Keratinocyte (primary cell): ENCODE data around the gene CRISPLD2. TPM values are rescaled to one million over a fixed set of nuclear protein-coding genes. Genes with fewer than 3 reads are reported as not detected.

Experiments
- DNase-seq: peaks from one replicate; pipeline ENCODE4 v3.0.0-alpha.2; 2011; ENCODE audit warnings: low read depth, missing footprints, low spot score
- FAIRE-seq: peaks from 2 replicates; lab custom pipeline; 2011; peaks lifted over from hg19 to GRCh38; lab: Jason Lieb, UNC
- H2AFZ ChIP-seq: 2 replicates; pipeline ENCODE4 v1.6.0; 2012; ENCODE audit warnings: low read length, control low read depth, inconsistent platforms; ENCODE audit not compliant: control insufficient read depth
- H3K27ac ChIP-seq: 2 replicates; pipeline ENCODE4 v1.5.1; 2011; ENCODE audit warnings: low read length; ENCODE audit not compliant: control insufficient read depth, insufficient read depth
- H3K27me3 ChIP-seq: 3 replicates; pipeline ENCODE4 v1.6.0; 2011; ENCODE audit warnings: low read length; ENCODE audit not compliant: control insufficient read depth, insufficient read depth; ENCODE audit errors: extremely low read depth
- H3K36me3 ChIP-seq, 2 experiments: 2 replicates in 1 of 2; 3 replicates in 1 of 2; pipeline ENCODE4 v1.5.1; 2011; ENCODE audit warnings: low read length in 2 of 2, mild to moderate bottlenecking in 1 of 2; ENCODE audit not compliant: control insufficient read depth in 2 of 2, insufficient read depth in 2 of 2; ENCODE audit errors: extremely low read depth in 1 of 2
- H3K4me1 ChIP-seq: 3 replicates; pipeline ENCODE4 v1.5.1; 2011; ENCODE audit warnings: low read length; ENCODE audit not compliant: control insufficient read depth, insufficient read depth; ENCODE audit errors: extremely low read depth
- H3K4me2 ChIP-seq: 3 replicates; pipeline ENCODE4 v1.6.0; 2011; ENCODE audit warnings: low read depth, low read length; ENCODE audit not compliant: control insufficient read depth, insufficient read depth; ENCODE audit errors: extremely low read depth
- H3K4me3 ChIP-seq, 3 experiments: fragments of 200-600 bp in 1 of 3; sonication (generic) in 1 of 3; 2 replicates in 2 of 3; 3 replicates in 1 of 3; pipeline ENCODE4 v1.5.1; 2011 to 2016; ENCODE audit warnings: low read length in 3 of 3, mild to moderate bottlenecking in 3 of 3, control low read depth in 2 of 3, inconsistent platforms in 1 of 3, low read depth in 1 of 3, mixed read lengths in 1 of 3, mixed run types in 1 of 3, moderate library complexity in 1 of 3; ENCODE audit not compliant: control insufficient read depth in 2 of 3, insufficient read depth in 2 of 3; ENCODE audit errors: extremely low read depth in 1 of 3
- H3K79me2 ChIP-seq: 2 replicates; pipeline ENCODE4 v1.6.0; 2012; ENCODE audit warnings: low read length; ENCODE audit not compliant: control insufficient read depth, insufficient read depth
- H3K9ac ChIP-seq: 3 replicates; pipeline ENCODE4 v1.6.0; 2011; ENCODE audit warnings: low read length; ENCODE audit not compliant: control insufficient read depth, insufficient read depth; ENCODE audit errors: extremely low read depth
- H3K9me1 ChIP-seq: 3 replicates; pipeline ENCODE4 v1.6.0; 2011; ENCODE audit warnings: low read length; ENCODE audit not compliant: control insufficient read depth, insufficient read depth; ENCODE audit errors: extremely low read depth
- H3K9me3 ChIP-seq: 2 replicates; pipeline ENCODE4 v1.5.1; 2012; ENCODE audit warnings: low read depth, low read length; ENCODE audit not compliant: control insufficient read depth
- H4K20me1 ChIP-seq: 3 replicates; pipeline ENCODE4 v1.6.0; 2011; ENCODE audit warnings: low read length; ENCODE audit not compliant: control insufficient read depth, insufficient read depth; ENCODE audit errors: extremely low read depth
- CTCF ChIP-seq, 3 experiments: IDR thresholded peaks in 1 of 3; conservative IDR thresholded peaks in 1 of 3; optimal IDR thresholded peaks in 1 of 3; 2 replicates in 2 of 3; 3 replicates in 1 of 3; pipeline versions ENCODE3 to v1.5.1; 2011; ENCODE audit warnings: low read length in 3 of 3, mild to moderate bottlenecking in 3 of 3, moderate library complexity in 2 of 3, control low read depth in 1 of 3, inconsistent platforms in 1 of 3; ENCODE audit not compliant: insufficient read depth in 2 of 3; ENCODE audit errors: extremely low read depth in 1 of 3
- EZH2 ChIP-seq: IDR thresholded peaks from one replicate; pipeline ENCODE4 v1.6.1; 2012; ENCODE audit warnings: inconsistent platforms, mild to moderate bottlenecking, low read length, moderate library complexity
- dilution Hi-C: fragments of 300-500 bp; cut with MboI; formaldehyde crosslinking; loops from one replicate; pipeline ENCODE4 v1.7.0; 2020; ENCODE audit warnings: low sequenced_read_pairs; ENCODE audit not compliant: extremely low pct_ligation_motif_present
- polyA plus RNA-seq, 5 experiments: library from polyadenylated mRNA; depleted of rRNA in 3 of 5; stranded (reverse) in 3 of 5; stranded (forward) in 1 of 5; unstranded in 1 of 5; fragments of >200 nt; gene quantifications; 1 replicate in 1 of 5; 2 replicates in 3 of 5; 3 replicates in 1 of 5; pipeline versions ENCODE4 v1.2.1 to v1.2.3, GENCODE V29; 2011 to 2012; ENCODE audit warnings: missing spikeins in 2 of 5, low read depth in 1 of 5, low replicate concordance in 1 of 5

Gene CRISPLD2
- polyA plus RNA-seq, 1 donor (not counting 4 experiments of a cell fraction or from before 2014, with no cell fraction given) = 1.2 TPM

GRCh38 chr16:84774810-84775209 lies 45.0 kb upstream of the CRISPLD2 start:
- H3K27me3 ChIP-seq = no peaks in the 10 kb centered on the region
- H3K9me1 ChIP-seq = no peaks in the 10 kb centered on the region
- no peak for FAIRE-seq
- peak overlapping the region; percentile 8 for H3K27ac ChIP-seq
- no peaks in the 10 kb centered on the region for H3K9me3 ChIP-seq
- no peak overlapping the region for H2AFZ ChIP-seq
- no peak overlapping the region for H3K4me3 ChIP-seq
- H3K9ac ChIP-seq = no peak overlapping the region
- H3K79me2 ChIP-seq = no peaks in the 10 kb centered on the region
- peaks cover 31 to 43% of the 10 kb centered on the region in 2 experiments for H3K36me3 ChIP-seq
- DNase-seq = no peak
- no peaks in the 10 kb centered on the region for H4K20me1 ChIP-seq
- TF ChIP-seq EZH2 (no peak), CTCF (optimal IDR thresholded peaks at IDR 0.05 in 1 of 3, IDR thresholded peaks at IDR 0.05 in 1 of 3, conservative IDR thresholded peaks at IDR 0.05 in 1 of 3; ENCODE audit: extremely low read depth in 1 of 3, insufficient read depth in 2 of 3, low read length in 3 of 3) (no peak)
- dilution Hi-C loops = no loop called here
- H3K4me1 ChIP-seq = no peaks in the 10 kb centered on the region
- H3K4me2 ChIP-seq = no peak overlapping the region

- H3K9me1 ChIP-seq = no peaks in the 10 kb centered on the region
- no peak overlapping the region for H3K4me2 ChIP-seq
- peaks cover 35 to 48% of the 10 kb centered on the region in 2 experiments for H3K36me3 ChIP-seq
- no peaks in the 10 kb centered on the region for H3K9me3 ChIP-seq
- H3K79me2 ChIP-seq = no peaks in the 10 kb centered on the region
- DNase-seq = no peak
- TF ChIP-seq EZH2 (no peak), CTCF (optimal IDR thresholded peaks at IDR 0.05 in 1 of 3, IDR thresholded peaks at IDR 0.05 in 1 of 3, conservative IDR thresholded peaks at IDR 0.05 in 1 of 3; ENCODE audit: extremely low read depth in 1 of 3, insufficient read depth in 2 of 3, low read length in 3 of 3) (no peak)
- H3K27me3 ChIP-seq = no peaks in the 10 kb centered on the region
- dilution Hi-C loops = no loop called here
- H4K20me1 ChIP-seq = no peaks in the 10 kb centered on the region
- no peak overlapping the region for H2AFZ ChIP-seq
- no peak overlapping the region for H3K4me3 ChIP-seq
- no peaks in the 10 kb centered on the region for H3K4me1 ChIP-seq
- no peak for FAIRE-seq
- no peak overlapping the region for H3K9ac ChIP-seq
- peak overlapping the region; percentile 8 for H3K27ac ChIP-seq
These were observed 44.4 kb upstream of the CRISPLD2 start for GRCh38 chr16:84775262-84775810.
